Stimulated activated naive CD8-positive, alpha-beta T cell treated with anti-CD3 and anti-CD28 coated beads, Interleukin-15, Interleukin-2, amounts not matched to agents 100 ng/mL and 50 ng/mL, for 24 hours (primary cell): ENCODE data around the gene KLHL29.

Experiments used
- H3K27ac Mint-ChIP-seq: one replicate; pipeline ENCODE4 v1.8.0; 2021; ENCODE audit warnings: mild to moderate bottlenecking, mixed read lengths
- H3K27me3 Mint-ChIP-seq: one replicate; pipeline ENCODE4 v1.8.0; 2021; ENCODE audit warnings: mixed read lengths
- H3K36me3 Mint-ChIP-seq: one replicate; pipeline ENCODE4 v1.8.0; 2021; ENCODE audit warnings: low read depth, mixed read lengths
- H3K4me1 Mint-ChIP-seq: one replicate; pipeline ENCODE4 v1.8.0; 2021; ENCODE audit warnings: low read depth, mixed read lengths
- H3K4me3 Mint-ChIP-seq: one replicate; pipeline ENCODE4 v1.8.0; 2021; ENCODE audit warnings: mild to moderate bottlenecking, mixed read lengths
- H3K9me3 Mint-ChIP-seq: one replicate; pipeline ENCODE4 v1.8.0; 2021; ENCODE audit warnings: mixed read lengths

The KLHL29 gene

GRCh38 chr2:23430263-23430662 is 45.3 kb downstream of the KLHL29 start:
- no peaks in the 10 kb centered on the region for H3K4me1 Mint-ChIP-seq
- H3K4me3 Mint-ChIP-seq, result no peak overlapping the region
- H3K9me3 Mint-ChIP-seq, result no peaks in the 10 kb centered on the region
- no peaks in the 10 kb centered on the region for H3K36me3 Mint-ChIP-seq
- H3K27me3 Mint-ChIP-seq, result peaks cover 20% of the 10 kb centered on the region
- no peak overlapping the region for H3K27ac Mint-ChIP-seq

GRCh38 chr2:23432531-23432930 is 47.6 kb downstream of the KLHL29 start:
- Mint-ChIP-seq H3K9me3 (no peaks in the 10 kb centered on the region), H3K36me3 (no peaks in the 10 kb centered on the region), H3K4me3 (no peak overlapping the region), H3K4me1 (peaks cover 14% of the 10 kb centered on the region), H3K27ac (no peak overlapping the region), H3K27me3 (peaks cover 42% of the 10 kb centered on the region)

GRCh38 chr2:23433282-23433681 is 48.3 kb downstream of the KLHL29 start:
- no peak overlapping the region for H3K27ac Mint-ChIP-seq
- no peaks in the 10 kb centered on the region for H3K9me3 Mint-ChIP-seq
- H3K4me1 Mint-ChIP-seq, result peaks cover 14% of the 10 kb centered on the region
- H3K4me3 Mint-ChIP-seq, result no peak overlapping the region
- H3K36me3 Mint-ChIP-seq, result no peaks in the 10 kb centered on the region
- peaks cover 45% of the 10 kb centered on the region for H3K27me3 Mint-ChIP-seq

GRCh38 chr2:23434721-23435121 is 49.7 kb downstream of the KLHL29 start:
- Mint-ChIP-seq H3K27me3 (peaks cover 45% of the 10 kb centered on the region), H3K4me3 (no peak overlapping the region), H3K36me3 (no peaks in the 10 kb centered on the region), H3K9me3 (no peaks in the 10 kb centered on the region), H3K4me1 (peaks cover 14% of the 10 kb centered on the region), H3K27ac (no peak overlapping the region)

GRCh38 chr2:23435250-23436035 is 50.5 kb downstream of the KLHL29 start:
- no peak overlapping the region for H3K4me3 Mint-ChIP-seq
- no peaks in the 10 kb centered on the region for H3K36me3 Mint-ChIP-seq
- no peak overlapping the region for H3K27ac Mint-ChIP-seq
- peaks cover 40% of the 10 kb centered on the region for H3K27me3 Mint-ChIP-seq
- H3K9me3 Mint-ChIP-seq, result no peaks in the 10 kb centered on the region
- peaks cover 14% of the 10 kb centered on the region for H3K4me1 Mint-ChIP-seq

GRCh38 chr2:23436346-23437098 is 51.5 kb downstream of the KLHL29 start:
- H3K9me3 Mint-ChIP-seq, result no peaks in the 10 kb centered on the region
- H3K4me3 Mint-ChIP-seq, result no peak overlapping the region
- H3K27ac Mint-ChIP-seq, result no peak overlapping the region
- H3K4me1 Mint-ChIP-seq, result peaks cover 14% of the 10 kb centered on the region
- H3K27me3 Mint-ChIP-seq, result peaks cover 35% of the 10 kb centered on the region
- no peaks in the 10 kb centered on the region for H3K36me3 Mint-ChIP-seq

GRCh38 chr2:23441414-23441813 is 56.4 kb downstream of the KLHL29 start:
- H3K4me1 Mint-ChIP-seq, result peaks cover 7% of the 10 kb centered on the region
- peaks cover 6% of the 10 kb centered on the region for H3K9me3 Mint-ChIP-seq
- H3K27me3 Mint-ChIP-seq, result peaks cover 21% of the 10 kb centered on the region
- H3K36me3 Mint-ChIP-seq, result no peaks in the 10 kb centered on the region
- H3K4me3 Mint-ChIP-seq, result no peak overlapping the region
- no peak overlapping the region for H3K27ac Mint-ChIP-seq

GRCh38 chr2:23445450-23445868 is 60.5 kb downstream of the KLHL29 start:
- peaks cover 6% of the 10 kb centered on the region for H3K9me3 Mint-ChIP-seq
- H3K36me3 Mint-ChIP-seq, result no peaks in the 10 kb centered on the region
- no peak overlapping the region for H3K4me3 Mint-ChIP-seq
- no peak overlapping the region for H3K27ac Mint-ChIP-seq
- H3K4me1 Mint-ChIP-seq, result no peaks in the 10 kb centered on the region
- peaks cover 15% of the 10 kb centered on the region for H3K27me3 Mint-ChIP-seq

- H3K36me3 Mint-ChIP-seq, result no peaks in the 10 kb centered on the region
- H3K27me3 Mint-ChIP-seq, result peaks cover 22% of the 10 kb centered on the region
- H3K4me1 Mint-ChIP-seq, result no peaks in the 10 kb centered on the region
- no peak overlapping the region for H3K27ac Mint-ChIP-seq
- H3K4me3 Mint-ChIP-seq, result no peak overlapping the region
- H3K9me3 Mint-ChIP-seq, result peaks cover 6% of the 10 kb centered on the region
These were observed 61.9 kb downstream of the KLHL29 start for GRCh38 chr2:23446916-23447315.

- peaks cover 3% of the 10 kb centered on the region for H3K4me1 Mint-ChIP-seq
- H3K27me3 Mint-ChIP-seq, result peaks cover 25% of the 10 kb centered on the region
- peaks cover 4% of the 10 kb centered on the region for H3K9me3 Mint-ChIP-seq
- no peak overlapping the region for H3K27ac Mint-ChIP-seq
- H3K4me3 Mint-ChIP-seq, result no peak overlapping the region
- H3K36me3 Mint-ChIP-seq, result no peaks in the 10 kb centered on the region
These were observed 62.4 kb downstream of the KLHL29 start for GRCh38 chr2:23447405-23447804.

GRCh38 chr2:23448906-23449305 is 63.9 kb downstream of the KLHL29 start:
- Mint-ChIP-seq H3K36me3 (no peaks in the 10 kb centered on the region), H3K27ac (no peak overlapping the region), H3K27me3 (peaks cover 30% of the 10 kb centered on the region), H3K4me1 (peaks cover 18% of the 10 kb centered on the region), H3K9me3 (no peaks in the 10 kb centered on the region), H3K4me3 (no peak overlapping the region)

- H3K27me3 Mint-ChIP-seq, result peaks cover 33% of the 10 kb centered on the region
- no peak overlapping the region for H3K4me3 Mint-ChIP-seq
- no peak overlapping the region for H3K27ac Mint-ChIP-seq
These were observed 64.4 kb downstream of the KLHL29 start for GRCh38 chr2:23449413-23449812.

GRCh38 chr2:23449831-23450331 is 64.9 kb downstream of the KLHL29 start:
- Mint-ChIP-seq H3K27me3 (peaks cover 37% of the 10 kb centered on the region), H3K9me3 (no peaks in the 10 kb centered on the region), H3K4me3 (no peak overlapping the region), H3K27ac (no peak overlapping the region), H3K36me3 (no peaks in the 10 kb centered on the region), H3K4me1 (peaks cover 28% of the 10 kb centered on the region)

More at GRCh38 chr2:23449413-23449812, 64.4 kb downstream of the KLHL29 start:
- Mint-ChIP-seq H3K36me3 (no peaks in the 10 kb centered on the region), H3K4me1 (peaks cover 23% of the 10 kb centered on the region), H3K9me3 (no peaks in the 10 kb centered on the region)

- peaks cover 37% of the 10 kb centered on the region for H3K27me3 Mint-ChIP-seq
- no peaks in the 10 kb centered on the region for H3K9me3 Mint-ChIP-seq
- H3K4me1 Mint-ChIP-seq, result peaks cover 32% of the 10 kb centered on the region
- H3K36me3 Mint-ChIP-seq, result no peaks in the 10 kb centered on the region
- H3K4me3 Mint-ChIP-seq, result no peak overlapping the region
- no peak overlapping the region for H3K27ac Mint-ChIP-seq
These were observed 67.4 kb downstream of the KLHL29 start for GRCh38 chr2:23452372-23452771.

GRCh38 chr2:23452853-23453420 is 68.0 kb downstream of the KLHL29 start:
- H3K9me3 Mint-ChIP-seq, result no peaks in the 10 kb centered on the region
- peaks cover 36% of the 10 kb centered on the region for H3K27me3 Mint-ChIP-seq
- peak overlapping the region; percentile 48 for H3K4me3 Mint-ChIP-seq
- H3K4me1 Mint-ChIP-seq, result peaks cover 32% of the 10 kb centered on the region
- H3K36me3 Mint-ChIP-seq, result no peaks in the 10 kb centered on the region
- no peak overlapping the region for H3K27ac Mint-ChIP-seq
